Suprapubic skin (tissue), 4 donors: ENCODE results near the gene GATAD2A.

Experiments
- CTCF ChIP-seq, 2 donors: fragments of 200-600 bp in 1 of 2; fragments of 450-650 bp in 1 of 2; sonication (generic) in 1 of 2; IDR thresholded peaks; one replicate each; pipeline ENCODE4 v1.5.1; 2016 to 2019; ENCODE audit warnings: antibody characterized with exemption in 2 of 2, mild to moderate bottlenecking in 1 of 2, moderate library complexity in 1 of 2
- EP300 ChIP-seq: sonication (generic); formaldehyde crosslinking; IDR thresholded peaks from one replicate; pipeline ENCODE4 v1.6.1; 2017; ENCODE audit warnings: antibody characterized with exemption
- POLR2A ChIP-seq, 2 donors: fragments of 450-650 bp; IDR thresholded peaks; one replicate each; pipeline ENCODE4 v1.6.1; 2017; ENCODE audit warnings: antibody characterized with exemption in 2 of 2, mild to moderate bottlenecking in 2 of 2, moderate library complexity in 2 of 2
- POLR2AphosphoS5 ChIP-seq, 3 donors: sonication (generic); formaldehyde crosslinking; IDR thresholded peaks; one replicate each; pipeline ENCODE4 v1.6.1; 2017; ENCODE audit warnings: antibody characterized with exemption in 3 of 3

GRCh38 chr19:19513682-19514081 is 108.2 kb downstream of the GATAD2A start:
- no peak for TF ChIP-seq CTCF (IDR thresholded peaks at IDR 0.05)
- TF ChIP-seq POLR2A (IDR thresholded peaks at IDR 0.05) = no peak
- no peak for TF ChIP-seq POLR2AphosphoS5 (IDR thresholded peaks at IDR 0.05)
- no peak for TF ChIP-seq EP300
